ENCODE measurements around the gene CDH26.

DNA sequence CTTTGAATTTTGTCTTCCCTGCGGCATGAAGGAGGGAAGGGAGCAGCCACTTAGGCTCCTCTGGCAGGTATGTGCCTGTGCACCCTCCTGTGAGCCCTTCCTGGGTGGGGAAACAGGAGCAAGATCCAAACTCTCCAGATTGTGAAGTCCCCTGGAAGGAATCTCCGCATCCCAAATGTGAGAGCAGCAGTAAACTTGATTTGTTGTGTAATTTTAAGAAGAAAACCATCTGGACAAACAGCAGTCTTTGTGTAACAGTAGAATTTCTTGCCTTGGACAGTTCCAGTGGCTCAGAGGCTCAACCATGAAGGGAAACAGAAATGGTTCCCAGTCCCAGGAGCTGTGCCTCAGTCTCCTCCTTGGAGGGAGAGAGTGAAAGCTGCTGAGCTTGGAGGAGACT, 39.7 kb downstream of the CDH26 start:
- TF ChIP-seq, protein P1, sequence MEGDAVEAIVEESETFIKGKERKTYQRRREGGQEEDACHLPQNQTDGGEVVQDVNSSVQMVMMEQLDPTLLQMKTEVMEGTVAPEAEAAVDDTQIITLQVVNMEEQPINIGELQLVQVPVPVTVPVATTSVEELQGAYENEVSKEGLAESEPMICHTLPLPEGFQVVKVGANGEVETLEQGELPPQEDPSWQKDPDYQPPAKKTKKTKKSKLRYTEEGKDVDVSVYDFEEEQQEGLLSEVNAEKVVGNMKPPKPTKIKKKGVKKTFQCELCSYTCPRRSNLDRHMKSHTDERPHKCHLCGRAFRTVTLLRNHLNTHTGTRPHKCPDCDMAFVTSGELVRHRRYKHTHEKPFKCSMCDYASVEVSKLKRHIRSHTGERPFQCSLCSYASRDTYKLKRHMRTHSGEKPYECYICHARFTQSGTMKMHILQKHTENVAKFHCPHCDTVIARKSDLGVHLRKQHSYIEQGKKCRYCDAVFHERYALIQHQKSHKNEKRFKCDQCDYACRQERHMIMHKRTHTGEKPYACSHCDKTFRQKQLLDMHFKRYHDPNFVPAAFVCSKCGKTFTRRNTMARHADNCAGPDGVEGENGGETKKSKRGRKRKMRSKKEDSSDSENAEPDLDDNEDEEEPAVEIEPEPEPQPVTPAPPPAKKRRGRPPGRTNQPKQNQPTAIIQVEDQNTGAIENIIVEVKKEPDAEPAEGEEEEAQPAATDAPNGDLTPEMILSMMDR (conservative IDR thresholded peaks at IDR 0.05): no peak
- TF ChIP-seq ZFX (IDR thresholded peaks at IDR 0.05): no peak

All from C4-2B (cell line).